WTC11 (cell line): ENCODE data around the gene HOMER2. TPM values are rescaled to one million over a fixed set of nuclear protein-coding genes. Genes with fewer than 3 reads are reported as not detected.

Source experiments
- ATAC-seq: fragments of 200-7000 bp; cut with Tn5 transposase; 2 replicates; pipeline ENCODE4 v1.10.0; 2021; ENCODE audit warnings: mild to moderate bottlenecking, moderate library complexity
- CTCF ChIA-PET: fragments of 300-600 bp; sonication (Branson Sonifier 250); formaldehyde crosslinking; loops from one replicate; lab custom pipeline; 2021; ENCODE audit warnings: antibody characterized with exemption; lab: Charles Lee
- POLR2A ChIA-PET: fragments of 350-600 bp; sonication (Branson Sonifier 250); formaldehyde crosslinking; loops from one replicate; lab custom pipeline; 2021; ENCODE audit warnings: antibody characterized with exemption; lab: Charles Lee
- DNase-seq: peaks from one replicate; pipeline ENCODE4 v3.0.0; 2021; ENCODE audit warnings: low spot score
- H3K27ac Mint-ChIP-seq: 2 replicates; pipeline ENCODE4 v1.8.0; 2021; ENCODE audit warnings: mixed read lengths
- H3K27me3 Mint-ChIP-seq: 2 replicates; pipeline ENCODE4 v1.8.0; 2021; ENCODE audit warnings: low read depth, mild to moderate bottlenecking, moderate library complexity, mixed read lengths
- H3K36me3 Mint-ChIP-seq: 2 replicates; pipeline ENCODE4 v1.8.0; 2021; ENCODE audit warnings: mixed read lengths
- H3K4me1 Mint-ChIP-seq: 2 replicates; pipeline ENCODE4 v1.8.0; 2022; ENCODE audit warnings: mixed read lengths
- H3K4me3 Mint-ChIP-seq: 2 replicates; pipeline ENCODE4 v1.8.0; 2021; ENCODE audit warnings: mild to moderate bottlenecking, moderate library complexity, mixed read lengths
- H3K9me3 Mint-ChIP-seq: 2 replicates; pipeline ENCODE4 v1.8.0; 2021; ENCODE audit warnings: mixed read lengths
- ATF1 ChIP-seq: sonication (generic); formaldehyde crosslinking; IDR thresholded peaks from 2 replicates; pipeline ENCODE4 v1.8.1; 2023; ENCODE audit warnings: mild to moderate bottlenecking, moderate library complexity, missing genetic modification reagents
- CDX4 ChIP-seq: fragments of 250-450 bp; sonication (Bioruptor Pico); IDR thresholded peaks from 2 replicates; pipeline ENCODE4 v1.9.0; 2021; ENCODE audit warnings: moderate library complexity, mild to moderate bottlenecking, inconsistent platforms, borderline replicate concordance
- CREB1 ChIP-seq: sonication (generic); formaldehyde crosslinking; IDR thresholded peaks from 2 replicates; pipeline ENCODE4 v1.8.0; 2023; ENCODE audit warnings: mild to moderate bottlenecking, missing genetic modification reagents
- CTCF ChIP-seq: fragments of 200-600 bp; IDR thresholded peaks from 2 replicates; pipeline ENCODE4 v1.8.0; 2022; ENCODE audit warnings: antibody characterized with exemption
- E2F1 ChIP-seq: sonication (generic); formaldehyde crosslinking; IDR thresholded peaks from 2 replicates; pipeline ENCODE4 v1.8.0; 2022; ENCODE audit warnings: mild to moderate bottlenecking, missing genetic modification reagents
- ELF4 ChIP-seq: sonication (generic); formaldehyde crosslinking; IDR thresholded peaks from 2 replicates; pipeline ENCODE4 v1.8.1; 2022; ENCODE audit warnings: low read depth, mild to moderate bottlenecking, moderate library complexity, missing genetic modification reagents
- EMX1 ChIP-seq: fragments of 250-450 bp; sonication (Bioruptor Pico); IDR thresholded peaks from 2 replicates; pipeline ENCODE4 v1.8.0; 2021; ENCODE audit warnings: mild to moderate bottlenecking
- ERG ChIP-seq: fragments of 250-450 bp; sonication (Bioruptor Pico); IDR thresholded peaks from 2 replicates; pipeline ENCODE4 v1.8.0; 2021; ENCODE audit warnings: mild to moderate bottlenecking
- FOXP4 ChIP-seq: sonication (generic); formaldehyde crosslinking; IDR thresholded peaks from 2 replicates; pipeline ENCODE4 v1.8.0; 2022; ENCODE audit warnings: mild to moderate bottlenecking, missing genetic modification reagents
- HMGXB4 ChIP-seq: sonication (generic); formaldehyde crosslinking; IDR thresholded peaks from 2 replicates; pipeline ENCODE4 v1.8.1; 2023; ENCODE audit warnings: mild to moderate bottlenecking, moderate library complexity, missing genetic modification reagents
- NFYB ChIP-seq: sonication (generic); formaldehyde crosslinking; conservative IDR thresholded peaks from 2 replicates; pipeline ENCODE4 v1.8.0; 2022; ENCODE audit warnings: low read depth, missing genetic modification reagents
- NR3C1 ChIP-seq: sonication (generic); formaldehyde crosslinking; conservative IDR thresholded peaks from 2 replicates; pipeline ENCODE4 v1.8.1; 2023; ENCODE audit warnings: low read depth, mild to moderate bottlenecking, missing genetic modification reagents
- PRDM15 ChIP-seq: sonication (generic); formaldehyde crosslinking; IDR thresholded peaks from 2 replicates; pipeline ENCODE4 v1.8.0; 2022; ENCODE audit warnings: missing genetic modification reagents
- TEAD1 ChIP-seq: sonication (generic); formaldehyde crosslinking; IDR thresholded peaks from 2 replicates; pipeline ENCODE4 v1.8.0; 2022; ENCODE audit warnings: mild to moderate bottlenecking, missing genetic modification reagents
- TEAD4 ChIP-seq: sonication (generic); formaldehyde crosslinking; IDR thresholded peaks from 2 replicates; pipeline ENCODE4 v1.8.0; 2022; ENCODE audit warnings: mild to moderate bottlenecking, missing genetic modification reagents
- ZNF121 ChIP-seq: sonication (generic); formaldehyde crosslinking; IDR thresholded peaks from 2 replicates; pipeline ENCODE4 v1.8.0; 2023; ENCODE audit warnings: missing genetic modification reagents
- ZNF396 ChIP-seq: fragments of 250-450 bp; sonication (Bioruptor Pico); IDR thresholded peaks from 2 replicates; pipeline ENCODE4 v1.8.0; 2021; ENCODE audit warnings: mild to moderate bottlenecking, moderate library complexity, borderline replicate concordance
- ZNF532 ChIP-seq: fragments of 250-450 bp; sonication (Bioruptor Pico); IDR thresholded peaks from 2 replicates; pipeline ENCODE4 v1.9.0; 2021; ENCODE audit warnings: mild to moderate bottlenecking, borderline replicate concordance
- total RNA-seq: library from RNA; stranded (reverse); gene quantifications from 3 replicates; pipeline ENCODE4 v1.2.3, GENCODE V29; 2021

The HOMER2 gene
- total RNA-seq, 1 experiment from 2014 or later = 17.4 TPM

GRCh38 chr15:82854554-82854953 lies 98.0 kb downstream of the HOMER2 start:
- Mint-ChIP-seq H3K4me3 (no peak overlapping the region), H3K9me3 (0 out of 2 replicates have a peak, but pooled peaks cover 2% of the 10 kb centered on the region), H3K36me3 (no peaks in the 10 kb centered on the region), H3K27me3 (no peaks in the 10 kb centered on the region), H3K4me1 (peaks cover 10% of the 10 kb centered on the region), H3K27ac (no peak overlapping the region)
- CTCF ChIA-PET = no interaction called here
- no peak for ATAC-seq
- POLR2A ChIA-PET = no interaction called here
- no peak for DNase-seq
- TF ChIP-seq CREB1 (CRISPR knock-in tag) (no peak), ELF4 (no peak), E2F1 (CRISPR knock-in tag) (no peak), HMGXB4 (no peak), TEAD4 (CRISPR knock-in tag) (no peak), EMX1 (CRISPR knock-in tag) (no peak), ZNF396 (no peak), ATF1 (CRISPR knock-in tag) (no peak), PRDM15 (CRISPR knock-in tag) (no peak), NFYB (no peak), ZNF532 (CRISPR knock-in tag) (no peak), ZNF121 (no peak), NR3C1 (CRISPR knock-in tag) (no peak), CTCF (no peak), ERG (no peak), CDX4 (no peak), FOXP4 (CRISPR knock-in tag) (no peak), TEAD1 (no peak)
